Stimulated activated naive CD8-positive, alpha-beta T cell treated with anti-CD3 and anti-CD28 coated beads, Interleukin-15, Interleukin-2, amounts not matched to agents 100 U/mL and 50 U/mL, for 24 hours (primary cell): Measurements from ENCODE around the gene RND3.

ENCODE experiments used
- ATAC-seq: fragments of 150-1000 bp; cut with Tn5 transposase; one replicate; pipeline ENCODE4 v1.10.0; 2021
- DNase-seq: peaks from one replicate; pipeline ENCODE4 v3.0.0; 2021

Gene RND3

DNA sequence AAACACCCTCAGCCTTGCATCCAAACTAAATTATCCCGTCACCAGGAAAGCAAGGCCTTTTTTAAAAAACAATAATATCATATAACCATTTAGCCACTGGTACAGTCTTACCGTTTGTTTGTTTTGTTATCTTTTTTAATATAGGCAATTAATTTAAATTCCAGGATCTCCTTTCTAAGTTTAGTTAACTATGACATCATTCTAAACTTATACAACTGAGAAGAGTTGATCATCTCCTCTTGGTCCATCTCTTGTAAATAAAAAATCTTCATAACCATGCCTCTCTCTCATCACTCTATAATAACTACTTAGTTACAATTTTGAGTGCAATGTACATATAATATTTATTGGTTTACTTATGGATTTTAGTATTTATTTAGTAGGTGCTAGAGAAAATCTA is 46.2 kb downstream of the RND3 start:
- ATAC-seq (no peak), DNase-seq (no peak)

DNA sequence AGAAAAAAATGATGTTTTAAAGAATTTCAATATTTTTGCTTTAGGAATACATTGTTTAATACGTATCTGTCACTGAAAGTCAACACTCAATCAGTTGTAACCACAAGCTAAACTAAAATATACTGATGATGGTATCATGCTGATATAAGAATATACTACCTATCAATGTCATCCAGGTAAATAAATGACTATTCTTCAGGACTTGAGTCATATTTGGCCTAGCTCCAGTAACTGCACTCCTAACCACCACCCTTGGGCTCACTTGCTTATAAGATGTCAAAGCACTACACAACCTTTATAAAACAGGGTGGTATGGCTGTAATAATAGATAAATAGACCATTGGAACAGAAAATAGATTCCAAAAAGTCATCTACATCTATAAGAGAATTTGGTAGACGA is 48.8 kb downstream of the RND3 start:
- no peak for ATAC-seq
- DNase-seq, result no peak

- DNase-seq, result no peak
- ATAC-seq, result no peak
Measured at GRCh38 chr2:150438041-150438440, 49.4 kb downstream of the RND3 start.

GRCh38 chr2:150432312-150432625 is 55.2 kb downstream of the RND3 start:
- DNase-seq (no peak), ATAC-seq (no peak)

GRCh38 chr2:150431561-150432311 is 55.7 kb downstream of the RND3 start:
- ATAC-seq (no peak), DNase-seq (no peak)

GRCh38 chr2:150429384-150429961 is 58.0 kb downstream of the RND3 start:
- DNase-seq, result no peak
- no peak for ATAC-seq

DNA sequence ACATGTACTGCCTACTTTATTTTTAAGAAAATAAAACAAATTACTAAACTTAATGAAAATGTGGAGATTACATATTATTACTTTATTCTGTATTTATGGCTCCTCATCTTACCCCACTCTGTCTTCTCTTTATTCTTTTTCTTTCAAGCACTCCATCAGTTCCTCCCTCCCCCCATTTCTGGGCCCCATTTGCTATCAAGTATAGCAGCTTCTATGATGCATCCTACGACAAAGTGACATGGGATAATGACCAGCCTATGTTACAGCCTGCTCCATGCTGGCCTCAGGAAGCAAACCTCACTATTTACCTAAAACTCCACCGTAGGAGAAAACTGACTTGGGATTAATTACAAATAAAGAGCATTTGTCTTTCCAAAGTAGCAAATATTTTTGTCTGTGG is 58.8 kb downstream of the RND3 start:
- no peak for ATAC-seq
- DNase-seq, result no peak

DNA sequence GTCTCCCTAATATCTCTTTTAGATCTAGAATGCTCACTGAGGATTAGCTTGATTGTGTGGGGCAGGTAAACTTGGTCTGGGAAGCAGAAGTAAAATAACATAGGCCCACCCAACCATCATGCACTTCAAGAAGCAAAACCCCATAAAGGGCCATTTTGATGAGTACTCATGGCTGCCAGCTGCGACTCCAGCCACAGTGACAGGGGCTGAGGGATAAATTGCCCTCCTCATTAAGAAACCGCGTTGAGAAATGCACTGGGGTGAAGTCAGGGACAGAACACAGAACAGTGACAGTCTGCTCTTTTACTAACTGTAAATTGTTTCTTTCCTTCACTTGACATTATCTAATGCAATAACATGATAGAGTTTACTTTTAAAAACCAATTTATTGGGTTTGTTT is 60.2 kb downstream of the RND3 start:
- ATAC-seq (no peak), DNase-seq (no peak)

- ATAC-seq, result no peak
Measured at GRCh38 chr2:150426724-150427123, 60.7 kb downstream of the RND3 start.

GRCh38 chr2:150426315-150426714 is 61.2 kb downstream of the RND3 start:
- ATAC-seq, result no peak

More at GRCh38 chr2:150426724-150427123, 60.7 kb downstream of the RND3 start:
- no peak for DNase-seq

DNA sequence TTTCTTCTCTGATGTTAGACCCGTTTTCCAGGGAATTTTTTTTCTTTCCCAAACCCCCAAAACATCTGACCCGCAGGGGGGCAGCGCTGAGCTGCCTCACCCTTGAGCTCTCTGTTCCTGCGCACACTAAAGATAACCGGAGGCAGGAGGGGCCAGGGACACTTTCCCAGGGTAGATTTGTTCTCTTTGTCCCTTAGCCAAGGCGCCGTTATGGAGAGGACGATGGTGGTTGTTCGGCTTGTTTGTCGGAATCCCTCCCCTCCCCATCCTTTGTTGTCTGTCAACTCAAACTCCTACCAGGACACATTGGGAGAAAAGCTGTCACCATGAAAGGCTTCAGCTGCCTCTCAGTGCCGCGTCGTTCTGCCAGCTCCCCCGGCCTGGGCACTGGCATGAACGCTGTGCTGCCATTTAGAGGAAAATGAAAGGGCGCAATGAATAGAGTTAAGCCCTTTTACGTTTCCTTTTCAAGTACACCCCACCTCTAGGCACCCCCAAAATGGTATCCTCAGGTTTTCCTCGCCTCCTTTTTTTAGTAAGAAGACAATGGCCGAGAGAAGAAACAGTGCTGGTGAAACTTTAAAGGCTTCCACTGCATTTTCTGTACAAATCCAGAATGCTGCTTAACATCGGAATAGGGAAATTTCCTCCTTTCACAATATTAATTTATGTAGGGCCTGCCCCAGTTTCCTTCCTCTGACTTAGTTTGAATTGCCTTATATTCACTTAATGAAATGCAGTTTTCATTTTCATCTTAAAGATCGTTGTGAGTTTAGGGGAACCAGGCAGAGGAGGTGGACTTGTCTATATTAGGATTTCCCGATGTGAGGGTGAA is 62.1 kb downstream of the RND3 start:
- DNase-seq, result no peak
- ATAC-seq, result no peak

More at GRCh38 chr2:150426315-150426714, 61.2 kb downstream of the RND3 start:
- no peak for DNase-seq

DNA sequence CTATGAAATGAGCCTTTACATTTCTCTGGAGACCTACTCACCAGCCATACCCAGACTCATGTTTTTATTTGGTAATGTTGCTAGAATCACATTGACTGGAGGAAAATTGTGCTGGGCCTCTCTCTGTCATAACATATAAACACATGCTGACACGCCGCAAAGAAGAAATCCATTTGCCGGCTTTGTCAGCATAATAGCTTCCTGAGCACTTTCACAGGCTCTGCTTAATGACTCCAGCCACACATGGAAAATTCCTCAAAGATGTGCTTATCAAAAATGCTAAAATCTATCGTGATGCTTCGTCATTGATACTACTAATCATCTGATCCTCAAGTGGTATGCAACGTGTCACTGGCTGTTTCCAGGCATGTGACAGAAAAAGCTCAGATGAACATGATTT is 63.1 kb downstream of the RND3 start:
- DNase-seq (no peak), ATAC-seq (no peak)

- no peak for DNase-seq
- no peak for ATAC-seq
Measured at GRCh38 chr2:150421126-150421651, 66.3 kb downstream of the RND3 start.

- DNase-seq (no peak), ATAC-seq (no peak)
Measured at GRCh38 chr2:150418916-150419315, 68.6 kb downstream of the RND3 start.
